ENCODE data around the gene LRPPRC. TPM values are rescaled to one million over a fixed set of nuclear protein-coding genes. Genes with fewer than 3 reads are reported as not detected.

Gene LRPPRC
- total RNA-seq, 3 donors from 2014 or later: 92.7 to 107 (median 101) TPM

- intact Hi-C loops (cut with DNase I, micrococcal nuclease): no loop called here
Observed at GRCh38 chr2:43906448-43907109, 89.2 kb downstream of the LRPPRC start.

GRCh38 chr2:43905871-43906270, 89.9 kb downstream of the LRPPRC start:
- TF ChIP-seq CTCF (IDR thresholded peaks at IDR 0.05): no peak
- Histone ChIP-seq H3K4me1 (ENCODE audit: low read depth) (no peaks in the 10 kb centered on the region), H3K4me3 (no peak overlapping the region), H3K9me3 (no peaks in the 10 kb centered on the region), H3K36me3 (ENCODE audit: low read depth) (no peaks in the 10 kb centered on the region)
- intact Hi-C loops (cut with DNase I, micrococcal nuclease): no loop called here
- no peak for ATAC-seq
- no peak for DNase-seq

More at GRCh38 chr2:43906448-43907109, 89.2 kb downstream of the LRPPRC start:
- Histone ChIP-seq H3K4me1 (ENCODE audit: low read depth) (no peaks in the 10 kb centered on the region), H3K36me3 (ENCODE audit: low read depth) (no peaks in the 10 kb centered on the region), H3K4me3 (no peak overlapping the region), H3K9me3 (no peaks in the 10 kb centered on the region)
- no peak for ATAC-seq
- no peak for DNase-seq
- TF ChIP-seq CTCF (IDR thresholded peaks at IDR 0.05): no peak

- Histone ChIP-seq H3K4me1 (ENCODE audit: low read depth) (no peaks in the 10 kb centered on the region), H3K9me3 (no peaks in the 10 kb centered on the region), H3K36me3 (ENCODE audit: low read depth) (no peaks in the 10 kb centered on the region), H3K4me3 (no peak overlapping the region)
- DNase-seq (no peak), ATAC-seq (no peak)
- intact Hi-C loops (cut with DNase I, micrococcal nuclease): no loop called here
- no peak for TF ChIP-seq CTCF (IDR thresholded peaks at IDR 0.05)
Observed at GRCh38 chr2:43905371-43905803, 90.4 kb downstream of the LRPPRC start.

GRCh38 chr2:43899589-43899988, 96.2 kb downstream of the LRPPRC start:
- no peak for ATAC-seq
- H3K4me1 ChIP-seq (ENCODE audit: low read depth): no peaks in the 10 kb centered on the region

GRCh38 chr2:43898838-43899346, 96.9 kb downstream of the LRPPRC start:
- no peak for TF ChIP-seq CTCF (IDR thresholded peaks at IDR 0.05)
- no peak overlapping the region for H3K4me3 ChIP-seq
- H3K9me3 ChIP-seq: no peaks in the 10 kb centered on the region
- DNase-seq: no peak
- no peaks in the 10 kb centered on the region for H3K36me3 ChIP-seq (ENCODE audit: low read depth)
- H3K4me1 ChIP-seq (ENCODE audit: low read depth): no peaks in the 10 kb centered on the region
- intact Hi-C loops (cut with DNase I, micrococcal nuclease): no loop called here
- ATAC-seq: peak; percentile 24

More at GRCh38 chr2:43899589-43899988, 96.2 kb downstream of the LRPPRC start:
- DNase-seq: no peak
- TF ChIP-seq CTCF (IDR thresholded peaks at IDR 0.05): no peak
- Histone ChIP-seq H3K4me3 (no peak overlapping the region), H3K9me3 (no peaks in the 10 kb centered on the region), H3K36me3 (ENCODE audit: low read depth) (no peaks in the 10 kb centered on the region)
- intact Hi-C loops (cut with DNase I, micrococcal nuclease): no loop called here

All from mucosa of descending colon (tissue), 3 donors.